ENCODE results near the gene SRRM3. TPM values are rescaled to one million over a fixed set of nuclear protein-coding genes. Genes with fewer than 3 reads are reported as not detected.

SRRM3 gene
- total RNA-seq, 1 donor from 2014 or later: 1.4 TPM

- Mint-ChIP-seq H3K9me3 (ENCODE audit: low read depth) (no peaks in the 10 kb centered on the region), H3K27me3 (ENCODE audit: low read depth) (peaks cover 29% of the 10 kb centered on the region), H3K36me3 (ENCODE audit: low read depth) (no peaks in the 10 kb centered on the region), H3K4me1 (ENCODE audit: low read depth) (peaks cover 6% of the 10 kb centered on the region), H3K27ac (ENCODE audit: unreplicated experiment) (no peak overlapping the region), H3K4me3 (ENCODE audit: unreplicated experiment) (no peak overlapping the region)
- DNase-seq (ENCODE audit: low spot score): no peak
- TF ChIP-seq CTCF (IDR thresholded peaks at IDR 0.05): no peak
These were observed 14.8 kb downstream of the SRRM3 start for GRCh38 chr7:76216381-76217082.

GRCh38 chr7:76217942-76218566, 16.4 kb downstream of the SRRM3 start:
- no peak overlapping the region for H3K27ac Mint-ChIP-seq (ENCODE audit: unreplicated experiment)
- no peaks in the 10 kb centered on the region for H3K9me3 Mint-ChIP-seq (ENCODE audit: low read depth)
- no peak for DNase-seq (ENCODE audit: low spot score)
- H3K4me1 Mint-ChIP-seq (ENCODE audit: low read depth): peaks cover 6% of the 10 kb centered on the region
- no peak for TF ChIP-seq CTCF (IDR thresholded peaks at IDR 0.05)
- peaks cover 31% of the 10 kb centered on the region for H3K27me3 Mint-ChIP-seq (ENCODE audit: low read depth)
- H3K4me3 Mint-ChIP-seq (ENCODE audit: unreplicated experiment): no peak overlapping the region
- H3K36me3 Mint-ChIP-seq (ENCODE audit: low read depth): no peaks in the 10 kb centered on the region

- Mint-ChIP-seq H3K4me1 (ENCODE audit: low read depth) (peaks cover 6% of the 10 kb centered on the region), H3K4me3 (ENCODE audit: unreplicated experiment) (no peak overlapping the region), H3K27me3 (ENCODE audit: low read depth) (peaks cover 37% of the 10 kb centered on the region), H3K9me3 (ENCODE audit: low read depth) (no peaks in the 10 kb centered on the region), H3K27ac (ENCODE audit: unreplicated experiment) (no peak overlapping the region), H3K36me3 (ENCODE audit: low read depth) (no peaks in the 10 kb centered on the region)
- TF ChIP-seq CTCF (IDR thresholded peaks at IDR 0.05): peak; percentile 51
- no peak for DNase-seq (ENCODE audit: low spot score)
These were observed 18.7 kb downstream of the SRRM3 start for GRCh38 chr7:76220185-76221057.

GRCh38 chr7:76222333-76222732, 20.6 kb downstream of the SRRM3 start:
- no peak for TF ChIP-seq CTCF (IDR thresholded peaks at IDR 0.05)
- H3K27ac Mint-ChIP-seq (ENCODE audit: unreplicated experiment): no peak overlapping the region
- H3K27me3 Mint-ChIP-seq (ENCODE audit: low read depth): peaks cover 28% of the 10 kb centered on the region
- H3K9me3 Mint-ChIP-seq (ENCODE audit: low read depth): no peaks in the 10 kb centered on the region
- H3K4me3 Mint-ChIP-seq (ENCODE audit: unreplicated experiment): no peak overlapping the region
- no peak for DNase-seq (ENCODE audit: low spot score)
- no peaks in the 10 kb centered on the region for H3K36me3 Mint-ChIP-seq (ENCODE audit: low read depth)
- peaks cover 6% of the 10 kb centered on the region for H3K4me1 Mint-ChIP-seq (ENCODE audit: low read depth)

- TF ChIP-seq CTCF (IDR thresholded peaks at IDR 0.05): no peak
- H3K9me3 Mint-ChIP-seq (ENCODE audit: low read depth): no peaks in the 10 kb centered on the region
- H3K4me1 Mint-ChIP-seq (ENCODE audit: low read depth): peaks cover 6% of the 10 kb centered on the region
- H3K27ac Mint-ChIP-seq (ENCODE audit: unreplicated experiment): no peak overlapping the region
- H3K36me3 Mint-ChIP-seq (ENCODE audit: low read depth): no peaks in the 10 kb centered on the region
- H3K4me3 Mint-ChIP-seq (ENCODE audit: unreplicated experiment): no peak overlapping the region
- DNase-seq (ENCODE audit: low spot score): no peak
- peaks cover 26% of the 10 kb centered on the region for H3K27me3 Mint-ChIP-seq (ENCODE audit: low read depth)
These were observed 21.1 kb downstream of the SRRM3 start for GRCh38 chr7:76222839-76223238.
